Stimulated activated CD8-positive, alpha-beta memory T cell treated with anti-CD3 and anti-CD28 coated beads, Interleukin-15, amount 100 ng/mL, for 1 hour (primary cell): ENCODE measurements around the gene MIEF1.
A peak's percentile ranks its signal among the peaks of the same experiment; 100 is the strongest.

Experiments used
- DNase-seq: peaks from one replicate; pipeline ENCODE4 v3.0.0-alpha.2; 2020; ENCODE audit warnings: low read depth

MIEF1 gene

GRCh38 chr22:39528681-39529486 lies 26.8 kb downstream of the MIEF1 start:
- DNase-seq = peak; percentile 80

GRCh38 chr22:39529487-39529851 lies 27.4 kb downstream of the MIEF1 start:
- no peak for DNase-seq

GRCh38 chr22:39530116-39530515 lies 28.0 kb downstream of the MIEF1 start:
- DNase-seq = no peak

GRCh38 chr22:39530692-39531331 lies 28.7 kb downstream of the MIEF1 start:
- DNase-seq = no peak

GRCh38 chr22:39532215-39533073 lies 30.4 kb downstream of the MIEF1 start, which contains the start of gene RPS19BP1:
Gene RPS19BP1, minus strand, starts transcription at chr22:39532748. Its CDS starts 10 bp downstream, at chr22:39532738.
- peak; percentile 96 for DNase-seq

- no peak for DNase-seq
Observed at GRCh38 chr22:39534092-39534506, 32.0 kb downstream of the MIEF1 start.

- peak; percentile 70 for DNase-seq
Observed at GRCh38 chr22:39534591-39535356, 32.7 kb downstream of the MIEF1 start.

- no peak for DNase-seq
Observed at GRCh38 chr22:39535357-39535725, 33.3 kb downstream of the MIEF1 start.

- no peak for DNase-seq
Observed at GRCh38 chr22:39535831-39536449, 33.9 kb downstream of the MIEF1 start.

GRCh38 chr22:39536711-39537110 lies 34.6 kb downstream of the MIEF1 start:
- no peak for DNase-seq

GRCh38 chr22:39537975-39538374 lies 35.9 kb downstream of the MIEF1 start:
- no peak for DNase-seq

- DNase-seq = no peak
Observed at GRCh38 chr22:39543095-39543494, 41.0 kb downstream of the MIEF1 start.

GRCh38 chr22:39545386-39546365 lies 43.6 kb downstream of the MIEF1 start:
- DNase-seq = peak; percentile 61

- DNase-seq = no peak
Observed at GRCh38 chr22:39546889-39547586, 44.9 kb downstream of the MIEF1 start.

GRCh38 chr22:39547587-39547947 lies 45.5 kb downstream of the MIEF1 start:
- no peak for DNase-seq

- DNase-seq = no peak
Observed at GRCh38 chr22:39553429-39553828, 51.3 kb downstream of the MIEF1 start.

- DNase-seq = no peak
Observed at GRCh38 chr22:39554151-39554550, 52.1 kb downstream of the MIEF1 start.

GRCh38 chr22:39556970-39557841 lies 55.1 kb downstream of the MIEF1 start:
- peak; percentile 18 for DNase-seq
